Measurements from ENCODE around the gene RORB.

- TF ChIP-seq CTCF (IDR thresholded peaks at IDR 0.05) (no peak), POLR2A (IDR thresholded peaks at IDR 0.05) (no peak)
Observed at GRCh38 chr9:74449060-74449459, 48.1 kb upstream of the RORB start.

All from body of pancreas (tissue), 4 donors.